ENCODE data around the gene ARHGAP26. TPM values are rescaled to one million over a fixed set of nuclear protein-coding genes. Genes with fewer than 3 reads are reported as not detected.

The ARHGAP26 gene
- total and polyA plus RNA-seq, 2 of the 4 experiments (the other 2 are of a cell fraction): 0.54 to 0.56 TPM

DNA sequence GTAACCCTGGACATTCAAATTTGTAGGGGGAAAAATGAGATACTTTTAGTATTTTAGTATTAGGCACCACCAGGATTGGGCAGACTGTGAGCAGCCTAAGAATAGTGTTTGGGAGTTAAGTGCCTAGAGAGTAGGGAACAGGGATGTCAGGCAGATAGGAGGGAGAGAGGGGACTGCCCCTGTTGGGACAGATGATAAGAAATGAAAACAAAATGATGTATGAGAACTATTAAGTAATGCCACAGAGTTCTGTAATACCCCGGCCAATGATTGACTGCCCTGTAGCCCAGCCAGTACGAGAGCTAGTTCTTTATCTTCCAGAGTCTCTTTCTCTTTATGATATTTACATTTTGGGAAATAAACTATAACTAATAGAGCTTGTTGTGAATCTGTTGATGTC lies 24.4 kb downstream of the ARHGAP26 start:
- Histone ChIP-seq H3K27ac (ENCODE audit: insufficient read depth, low read length) (no peak overlapping the region), H3K56ac (ENCODE audit: extremely low read depth, insufficient read depth, low read length) (no peak overlapping the region), H3K4ac (ENCODE audit: low read depth, low read length) (no peak overlapping the region), H3K27me3 (ENCODE audit: control insufficient read depth, insufficient read depth, low read length) (peaks cover 45% of the 10 kb centered on the region), H4K20me1 (ENCODE audit: insufficient read depth, low read length) (no peaks in the 10 kb centered on the region), H3K9me3 (ENCODE audit: control insufficient read depth, insufficient read depth, low read length) (no peaks in the 10 kb centered on the region; the same call in 1 of the 2 replicates), H3K9ac (ENCODE audit: low read depth, low read length) (no peak overlapping the region), H2AFZ (replicated peaks; ENCODE audit: low read length, poor library complexity) (no peak overlapping the region), H3K4me2 (ENCODE audit: low read depth, low read length) (no peak overlapping the region), H2BK20ac (ENCODE audit: low read depth, low read length) (no peak overlapping the region), H3K79me1 (ENCODE audit: low read depth in 1 of 2, low read length in 2 of 2) (no peaks in the 10 kb centered on the region), H4K5ac (ENCODE audit: low read depth, low read length) (no peak overlapping the region), H3K9me1 (ENCODE audit: insufficient read depth, low read length) (no peaks in the 10 kb centered on the region; the same call in 1 of the 2 replicates), H2BK120ac (ENCODE audit: low read depth, low read length) (no peak overlapping the region), H4K8ac (ENCODE audit: low read depth in 2 of 2, low read length in 2 of 2) (no peak overlapping the region), H2BK15ac (ENCODE audit: low read depth, low read length) (no peak overlapping the region), H3K4me3 (ENCODE audit: insufficient read depth, low read depth, low read length) (no peak overlapping the region), H3K4me1 (ENCODE audit: control insufficient read depth, insufficient read depth, low read length) (no peaks in the 10 kb centered on the region), H4K91ac (ENCODE audit: insufficient read depth, low read depth, low read length) (no peak overlapping the region), H3K14ac (replicated peaks; ENCODE audit: low read depth, low read length) (no peak overlapping the region), H2AK9ac (replicated peaks; ENCODE audit: low read depth, low read length, poor library complexity) (no peak overlapping the region), H3K18ac (ENCODE audit: low read depth, low read length) (no peak overlapping the region), H2AK5ac (ENCODE audit: low read depth, low read length) (no peak overlapping the region), H3K36me3 (ENCODE audit: control insufficient read depth, insufficient read depth, low read length) (no peaks in the 10 kb centered on the region), H3K23ac (ENCODE audit: low read depth, low read length) (no peak overlapping the region), H2BK5ac (ENCODE audit: low read depth, low read length, poor library complexity, severe bottlenecking) (no peak overlapping the region)
- ChIA-PET CTCF (interaction anchor here (0.6 kb wide), 1 partner anchor 33 kb away, joined by 3 read pairs; no protein-coding TSS in a partner anchor), POLR2A (ENCODE audit: unreplicated experiment) (no interaction called here)
- dilution Hi-C loops (cut with HindIII; ENCODE audit: low sequenced_read_pairs, unreplicated experiment) (no loop called here), intact Hi-C loops (cut with micrococcal nuclease) (no loop called here), in situ Hi-C loops (cut with MboI; ENCODE audit: low sequenced_read_pairs) (no loop called here)
- no peak for DNase-seq
- TF ChIP-seq, protein P1, sequence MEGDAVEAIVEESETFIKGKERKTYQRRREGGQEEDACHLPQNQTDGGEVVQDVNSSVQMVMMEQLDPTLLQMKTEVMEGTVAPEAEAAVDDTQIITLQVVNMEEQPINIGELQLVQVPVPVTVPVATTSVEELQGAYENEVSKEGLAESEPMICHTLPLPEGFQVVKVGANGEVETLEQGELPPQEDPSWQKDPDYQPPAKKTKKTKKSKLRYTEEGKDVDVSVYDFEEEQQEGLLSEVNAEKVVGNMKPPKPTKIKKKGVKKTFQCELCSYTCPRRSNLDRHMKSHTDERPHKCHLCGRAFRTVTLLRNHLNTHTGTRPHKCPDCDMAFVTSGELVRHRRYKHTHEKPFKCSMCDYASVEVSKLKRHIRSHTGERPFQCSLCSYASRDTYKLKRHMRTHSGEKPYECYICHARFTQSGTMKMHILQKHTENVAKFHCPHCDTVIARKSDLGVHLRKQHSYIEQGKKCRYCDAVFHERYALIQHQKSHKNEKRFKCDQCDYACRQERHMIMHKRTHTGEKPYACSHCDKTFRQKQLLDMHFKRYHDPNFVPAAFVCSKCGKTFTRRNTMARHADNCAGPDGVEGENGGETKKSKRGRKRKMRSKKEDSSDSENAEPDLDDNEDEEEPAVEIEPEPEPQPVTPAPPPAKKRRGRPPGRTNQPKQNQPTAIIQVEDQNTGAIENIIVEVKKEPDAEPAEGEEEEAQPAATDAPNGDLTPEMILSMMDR (conservative IDR thresholded peaks at IDR 0.05; ENCODE audit: low read depth, low read length): no peak
- TF ChIP-seq FOS (IDR thresholded peaks at IDR 0.05; ENCODE audit: low read depth, low read length): no peak
- no peak for TF ChIP-seq CHD1 (IDR thresholded peaks at IDR 0.05; ENCODE audit: low read depth, low read length)
- TF ChIP-seq RFX5 (IDR thresholded peaks at IDR 0.05; ENCODE audit: low read depth, low read length): no peak
- TF ChIP-seq SMC3 (IDR thresholded peaks at IDR 0.05; ENCODE audit: low read depth, low read length): no peak
- TF ChIP-seq MXI1 (IDR thresholded peaks at IDR 0.05; ENCODE audit: borderline replicate concordance, low read depth, low read length): no peak
- TF ChIP-seq NFE2L2 (IDR thresholded peaks at IDR 0.05; ENCODE audit: low read depth, low read length): no peak
- TF ChIP-seq POLR2A (IDR thresholded peaks at IDR 0.05; ENCODE audit: low read depth, low read length): no peak
- TF ChIP-seq, protein P2, sequence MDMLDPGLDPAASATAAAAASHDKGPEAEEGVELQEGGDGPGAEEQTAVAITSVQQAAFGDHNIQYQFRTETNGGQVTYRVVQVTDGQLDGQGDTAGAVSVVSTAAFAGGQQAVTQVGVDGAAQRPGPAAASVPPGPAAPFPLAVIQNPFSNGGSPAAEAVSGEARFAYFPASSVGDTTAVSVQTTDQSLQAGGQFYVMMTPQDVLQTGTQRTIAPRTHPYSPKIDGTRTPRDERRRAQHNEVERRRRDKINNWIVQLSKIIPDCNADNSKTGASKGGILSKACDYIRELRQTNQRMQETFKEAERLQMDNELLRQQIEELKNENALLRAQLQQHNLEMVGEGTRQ (IDR thresholded peaks at IDR 0.05; ENCODE audit: low read depth, low read length): no peak
- TF ChIP-seq MAFK (IDR thresholded peaks at IDR 0.05; ENCODE audit: low read depth, low read length): no peak
- TF ChIP-seq RCOR1 (IDR thresholded peaks at IDR 0.05; ENCODE audit: insufficient replicate concordance, low read length): no peak
- BruUV-seq (replicated peaks): no TSS peak
- no peak for ATAC-seq (ENCODE audit: low read depth)
- no CpG with 5 or more reads among the region's 2 CpGs for WGBS, 2 experiments (ENCODE audit: extremely low coverage in 2 of 2, insufficient read length in 1 of 2)
